Activated gamma-delta T cell treated with Interleukin-2 at 50 U/mL for 16 hours (primary cell): ENCODE data around the gene SEC16B.

Experiments
- DNase-seq: peaks from one replicate; pipeline ENCODE4 v3.0.0-alpha.2; 2020

The SEC16B gene

GRCh38 chr1:177978530-177978929 lies 8.7 kb upstream of the SEC16B start:
- no peak for DNase-seq

- no peak for DNase-seq
Measured at GRCh38 chr1:177977141-177977540, 7.3 kb upstream of the SEC16B start.

GRCh38 chr1:177976596-177976995 lies 6.7 kb upstream of the SEC16B start:
- no peak for DNase-seq

GRCh38 chr1:177975588-177976495 lies 6.0 kb upstream of the SEC16B start:
- DNase-seq: no peak

- no peak for DNase-seq
Measured at GRCh38 chr1:177973585-177973984, 3.7 kb upstream of the SEC16B start.

- DNase-seq: no peak
Measured at GRCh38 chr1:177969109-177969508, 749 bp downstream of the SEC16B start.

- no peak for DNase-seq
Measured at GRCh38 chr1:177966199-177966598, 3.7 kb downstream of the SEC16B start.

- DNase-seq: no peak
Measured at GRCh38 chr1:177965293-177965692, 4.6 kb downstream of the SEC16B start.

GRCh38 chr1:177964336-177964735 lies 5.5 kb downstream of the SEC16B start:
- DNase-seq: no peak

GRCh38 chr1:177960939-177961622 lies 8.8 kb downstream of the SEC16B start:
- DNase-seq: no peak

GRCh38 chr1:177959811-177960515 lies 9.9 kb downstream of the SEC16B start:
- DNase-seq: no peak

- no peak for DNase-seq
Measured at GRCh38 chr1:177958092-177958491, 11.8 kb downstream of the SEC16B start.

GRCh38 chr1:177954076-177954475 lies 15.8 kb downstream of the SEC16B start:
- DNase-seq: no peak

GRCh38 chr1:177953549-177953948 lies 16.3 kb downstream of the SEC16B start:
- DNase-seq: no peak

- DNase-seq: no peak
Measured at GRCh38 chr1:177952691-177953090, 17.2 kb downstream of the SEC16B start.

GRCh38 chr1:177952249-177952648 lies 17.6 kb downstream of the SEC16B start:
- no peak for DNase-seq

- DNase-seq: no peak
Measured at GRCh38 chr1:177950506-177950905, 19.4 kb downstream of the SEC16B start.

GRCh38 chr1:177948336-177948972 lies 21.4 kb downstream of the SEC16B start:
- DNase-seq: no peak

GRCh38 chr1:177947623-177948022 lies 22.2 kb downstream of the SEC16B start:
- no peak for DNase-seq

- no peak for DNase-seq
Measured at GRCh38 chr1:177945943-177946650, 23.8 kb downstream of the SEC16B start.

GRCh38 chr1:177944016-177944949 lies 25.6 kb downstream of the SEC16B start:
- no peak for DNase-seq
